A549 (cell line): Measurements from ENCODE around the gene BRICD5. TPM values are rescaled to one million over a fixed set of nuclear protein-coding genes. Genes with fewer than 3 reads are reported as not detected.

Experiments
- ATAC-seq, 2 experiments: fragments of 200-7000 bp in 1 of 2; fragments of >200 bp in 1 of 2; cut with Nextera tagmentation in 1 of 2; cut with Tn5 transposase in 1 of 2; 3 replicates each; pipeline versions ENCODE4 v1.8.0 to v1.9.1; 2018 to 2020; ENCODE audit warnings: mild to moderate bottlenecking in 1 of 2, moderate library complexity in 1 of 2
- CTCF ChIA-PET: fragments of 300-600 bp; sonication (Branson Sonifier 250); formaldehyde crosslinking; extraction: SDS; loops from one replicate; lab custom pipeline; 2021; ENCODE audit warnings: antibody characterized with exemption, inconsistent platforms; lab: Yijun Ruan, JAX
- POLR2A ChIA-PET: fragments of 350-600 bp; formaldehyde crosslinking; extraction: SDS; loops from one replicate; lab custom pipeline; 2021; ENCODE audit warnings: antibody characterized with exemption, inconsistent platforms; lab: Yijun Ruan, JAX
- DNase-seq, 2 experiments: peaks; one replicate each; pipeline versions ENCODE4 v3.0.0 to v3.0.0-alpha.2; 2011 to 2016; ENCODE audit warnings: low read depth in 1 of 2, low spot score in 1 of 2
- FAIRE-seq: peaks from 2 replicates; lab custom pipeline; 2011; peaks lifted over from hg19 to GRCh38; lab: Jason Lieb, UNC
- H3K27ac ChIP-seq, 2 experiments: fragments of >200 bp; sonication (Bioruptor Twin); formaldehyde crosslinking; 3 replicates each; pipeline ENCODE4 v1.5.1; 2016 to 2017
- H3K4me1 ChIP-seq: fragments of >200 bp; sonication (Bioruptor Twin); formaldehyde crosslinking; 3 replicates; pipeline ENCODE4 v1.6.1; 2016
- H3K4me2 ChIP-seq: fragments of >200 bp; sonication (Bioruptor Twin); formaldehyde crosslinking; 3 replicates; pipeline ENCODE4 v1.6.1; 2016
- H3K4me3 ChIP-seq: fragments of >200 bp; sonication (Bioruptor Twin); formaldehyde crosslinking; 3 replicates; pipeline ENCODE4 v1.5.1; 2016
- H3K9me3 ChIP-seq: fragments of >200 bp; sonication (Bioruptor Twin); formaldehyde crosslinking; 3 replicates; pipeline ENCODE4 v1.6.1; 2016
- BHLHE40 ChIP-seq: IDR thresholded peaks from 2 replicates; pipeline ENCODE4 v1.6.1; 2012; ENCODE audit warnings: low read depth, low read length, inconsistent platforms
- CBX8 ChIP-seq: fragments of 200-600 bp; sonication (generic); IDR thresholded peaks from 2 replicates; pipeline ENCODE4 v1.6.1; 2016
- CHD2 ChIP-seq: fragments of 150-350 bp; IDR thresholded peaks from 2 replicates; pipeline ENCODE4 v1.6.1; 2014; ENCODE audit warnings: low read length; ENCODE audit not compliant: partially characterized antibody
- CHD4 ChIP-seq: fragments of 200-600 bp; sonication (generic); IDR thresholded peaks from 2 replicates; pipeline ENCODE4 v1.6.1; 2016; ENCODE audit warnings: antibody characterized with exemption, mild to moderate bottlenecking, borderline replicate concordance
- ELK1 ChIP-seq: fragments of 150-350 bp; IDR thresholded peaks from 2 replicates; pipeline ENCODE4 v1.6.1; 2014; ENCODE audit warnings: low read depth, mild to moderate bottlenecking, low read length
- HES2 ChIP-seq: fragments of >200 bp; sonication (Bioruptor Twin); formaldehyde crosslinking; IDR thresholded peaks from 2 replicates; pipeline ENCODE4 v1.6.1; 2016
- HEYL ChIP-seq: fragments of 250-450 bp; sonication (Bioruptor Pico); IDR thresholded peaks from 2 replicates; pipeline ENCODE4 v1.8.0; 2021; ENCODE audit warnings: mild to moderate bottlenecking, moderate library complexity
- HMGXB4 ChIP-seq: fragments of 250-450 bp; sonication (Bioruptor Pico); IDR thresholded peaks from 2 replicates; pipeline ENCODE4 v1.5.0; 2021; ENCODE audit warnings: mild to moderate bottlenecking, moderate library complexity, borderline replicate concordance
- HOXA7 ChIP-seq: fragments of 250-450 bp; sonication (Bioruptor Pico); IDR thresholded peaks from 2 replicates; pipeline ENCODE4 v1.5.0; 2020; ENCODE audit warnings: mild to moderate bottlenecking, moderate library complexity
- HOXB13 ChIP-seq: fragments of 250-450 bp; sonication (Bioruptor Pico); IDR thresholded peaks from 2 replicates; pipeline ENCODE4 v1.5.0; 2020; ENCODE audit warnings: low read depth, mild to moderate bottlenecking, moderate library complexity
- JUN ChIP-seq, 2 experiments: fragments of >200 bp; sonication (Bioruptor Twin); formaldehyde crosslinking; IDR thresholded peaks; 2 replicates in 1 of 2; 3 replicates in 1 of 2; pipeline ENCODE4 v1.6.1; 2016 to 2017
- MAZ ChIP-seq: fragments of 150-350 bp; IDR thresholded peaks from 2 replicates; pipeline ENCODE4 v1.6.1; 2014; ENCODE audit warnings: antibody characterized with exemption, low read depth, low read length, borderline replicate concordance
- NPAS2 ChIP-seq: fragments of 250-450 bp; sonication (Bioruptor Pico); IDR thresholded peaks from 2 replicates; pipeline ENCODE4 v1.8.0; 2022; ENCODE audit warnings: mild to moderate bottlenecking, moderate library complexity, borderline replicate concordance
- PBX3 ChIP-seq: IDR thresholded peaks from 2 replicates; pipeline ENCODE4 v1.6.1; 2012
- PHF8 ChIP-seq: fragments of 200-600 bp; sonication (generic); IDR thresholded peaks from 2 replicates; pipeline ENCODE4 v1.6.1; 2016; ENCODE audit warnings: low read depth, mild to moderate bottlenecking, antibody characterized with exemption, moderate library complexity, borderline replicate concordance
- RARB ChIP-seq: fragments of 250-450 bp; sonication (Bioruptor Pico); IDR thresholded peaks from 2 replicates; pipeline ENCODE4 v1.8.0; 2021; ENCODE audit warnings: mild to moderate bottlenecking, moderate library complexity
- SMC3 ChIP-seq: fragments of >200 bp; sonication (Bioruptor Twin); formaldehyde crosslinking; IDR thresholded peaks from 3 replicates; pipeline ENCODE4 v1.6.1; 2018; ENCODE audit warnings: inconsistent platforms
- TP53 ChIP-seq: fragments of 250-450 bp; sonication (Bioruptor Pico); IDR thresholded peaks from 2 replicates; pipeline ENCODE4 v1.5.0; 2021; ENCODE audit warnings: mild to moderate bottlenecking, moderate library complexity
- USF2 ChIP-seq: fragments of 450-650 bp; IDR thresholded peaks from 2 replicates; pipeline ENCODE4 v1.6.1; 2014; ENCODE audit warnings: antibody characterized with exemption
- ZFP36 ChIP-seq: fragments of 450-650 bp; IDR thresholded peaks from 2 replicates; pipeline ENCODE4 v1.6.1; 2014; ENCODE audit warnings: borderline replicate concordance; ENCODE audit not compliant: partially characterized antibody
- ZNF302 ChIP-seq: fragments of 250-450 bp; sonication (Bioruptor Pico); IDR thresholded peaks from 2 replicates; pipeline ENCODE4 v1.9.0; 2021; ENCODE audit warnings: inconsistent platforms, mild to moderate bottlenecking, moderate library complexity
- ZSCAN20 ChIP-seq: fragments of 250-450 bp; sonication (Bioruptor Pico); IDR thresholded peaks from 2 replicates; pipeline ENCODE4 v1.8.0; 2022; ENCODE audit warnings: mild to moderate bottlenecking, moderate library complexity
- WGBS: methylation state at CpG from one replicate; pipeline ENCODE4 v1.1.6; 2017; ENCODE audit errors: missing lambda C conversion rate; 5-methylcytosine and 5-hydroxymethylcytosine counted together
- polyA plus RNA-seq, 4 experiments: library from polyadenylated mRNA; depleted of rRNA in 3 of 4; stranded (reverse); fragments of >200 nt; fragmentation: RNase III in 1 of 4; extraction: RNeasy Plus Mini Kit Qiagen cat#74134 plus additional on column Dnase treatment in 1 of 4; gene quantifications; 2 replicates in 3 of 4; 3 replicates in 1 of 4; pipeline ENCODE4 v1.2.3, GENCODE V29; 2011 to 2017

Gene BRICD5
- polyA plus RNA-seq, 2 of the 4 experiments (the other 2 are of a cell fraction): 2.0 to 9.1 TPM

- TF ChIP-seq JUN (IDR thresholded peaks at IDR 0.05) (peak; percentile 24 to 71; a peak in 2 of 5 replicates), USF2 (no peak), HMGXB4 (CRISPR knock-in tag) (no peak), ELK1 (no peak), HES2 (no peak), SMC3 (no peak), ZNF302 (no peak)
- TF ChIP-seq, all 56 proteins: peak for 13
These were observed 12.7 kb upstream of the BRICD5 start, which contains the start of gene E4F1 (continued) for GRCh38 chr16:2223221-2223941.

GRCh38 chr16:2216330-2216729 is 5.7 kb upstream of the BRICD5 start:
- WGBS: 90% methylated on average over 4 of the region's 4 CpGs
- Histone ChIP-seq H3K4me3 (peak overlapping the region; percentile 88), H3K9me3 (no peaks in the 10 kb centered on the region), H3K27ac (peak overlapping the region; percentile 93 to 98), H3K4me2 (peak overlapping the region; percentile 68), H3K4me1 (peaks cover 25% of the 10 kb centered on the region)
- DNase-seq: no peak
- POLR2A ChIA-PET: interaction anchor here (1.6 to 3.1 kb wide), 2 partner anchors 11 to 52 kb away, joined by 3 to 31 read pairs; partner anchors contain the start of gene MLST8
- CTCF ChIA-PET: interaction anchor here (1.3 to 2.6 kb wide), 4 partner anchors 21 to 76 kb away, joined by 4 to 9 read pairs (median 4); partner anchors contain the start of gene ECI1
- TF ChIP-seq ZFP36 (no peak), PHF8 (no peak), ZSCAN20 (no peak), HOXB13 (CRISPR knock-in tag) (no peak)
- TF ChIP-seq, all 56 proteins: peak for 0
- FAIRE-seq (no peak), ATAC-seq (no peak)

- no peaks in the 10 kb centered on the region for H3K9me3 ChIP-seq
- POLR2A ChIA-PET: interaction anchor here (1.0 to 3.1 kb wide), 10 partner anchors 9 to 468 kb away, joined by 3 to 31 read pairs (median 4); partner anchors contain the start of genes ECI1, KCTD5, MLST8 and TRAF7
- no CpG with 5 or more reads among the region's 48 CpGs for WGBS
- peak within 1 kb of the TSS; percentile 95 to 98 for H3K27ac ChIP-seq
- H3K4me1 ChIP-seq: peaks cover 30% of the 10 kb centered on the region
- DNase-seq (no peak), ATAC-seq (peak; percentile 77 to 86), FAIRE-seq (no peak)
- H3K4me2 ChIP-seq: peak within 1 kb of the TSS; percentile 100
- CTCF ChIA-PET: interaction anchor here (1.0 kb wide), 2 partner anchors 9 to 10 kb away, joined by 3 read pairs; partner anchors contain the start of gene MLST8
- peak within 1 kb of the TSS; percentile 98 for H3K4me3 ChIP-seq
- TF ChIP-seq SMC3 (no peak), HMGXB4 (CRISPR knock-in tag) (0 out of 2 replicates have a peak, but pooled peaks have one; percentile 56), CBX8 (no peak), MAZ (0 out of 2 replicates have a peak, but pooled peaks have one; percentile 34), CHD2 (peak; percentile 50), RARB (CRISPR knock-in tag) (peak; percentile 37; the same call in 1 of the 2 replicates), ZSCAN20 (peak; percentile 94), USF2 (no peak), ZNF302 (peak; percentile 95), TP53 (CRISPR knock-in tag) (peak; percentile 98), HOXB13 (CRISPR knock-in tag) (peak; percentile 99), HOXA7 (CRISPR knock-in tag) (peak; percentile 69; the same call in 1 of the 2 replicates), BHLHE40 (no peak), PBX3 (peak; percentile 97; the same call in 1 of the 2 replicates), NPAS2 (CRISPR knock-in tag) (peak; percentile 96), CHD4 (no peak), HEYL (CRISPR knock-in tag) (peak; percentile 98)
These were observed 4.0 kb upstream of the BRICD5 start, which contains the start of gene PGP for GRCh38 chr16:2214719-2214968. TSS of gene PGP (minus strand) at chr16:2214840. CDS start at chr16:2214777, 63 bp downstream.
